ENCODE data around the gene NRXN3.

- TF ChIP-seq CTCF (IDR thresholded peaks at IDR 0.05): no peak
- TF ChIP-seq EZH2 (IDR thresholded peaks at IDR 0.05; ENCODE audit: borderline replicate concordance, insufficient read depth, low read depth, low read length, poor library complexity, severe bottlenecking): no peak
These were observed 777.5 kb downstream of the NRXN3 start for GRCh38 chr14:78947681-78948080.
